Activated CD8-positive, alpha-beta T cell treated with anti-CD3 and anti-CD28 coated beads for 36 hours (primary cell): ENCODE measurements around the gene NCK2. TPM values are rescaled to one million over a fixed set of nuclear protein-coding genes. Genes with fewer than 3 reads are reported as not detected.

Experiments used
- ATAC-seq: fragments of 200-7000 bp; cut with Tn5 transposase; one replicate; pipeline ENCODE4 v1.10.0; 2021; ENCODE audit warnings: mild to moderate bottlenecking, moderate library complexity
- CTCF ChIA-PET: fragments of 350-600 bp; sonication (Branson Sonifier 250); formaldehyde crosslinking; loops from one replicate; lab custom pipeline; 2021; ENCODE audit warnings: antibody characterized with exemption; lab: Charles Lee
- POLR2A ChIA-PET: fragments of 350-600 bp; sonication (Branson Sonifier 250); formaldehyde crosslinking; loops from one replicate; lab custom pipeline; 2021; ENCODE audit warnings: antibody characterized with exemption; lab: Charles Lee
- DNase-seq: peaks from one replicate; pipeline ENCODE4 v3.0.0-alpha.2; 2020
- H3K27ac Mint-ChIP-seq: one replicate; pipeline ENCODE4 v1.8.0; 2021; ENCODE audit warnings: mild to moderate bottlenecking, mixed read lengths
- H3K27me3 Mint-ChIP-seq: one replicate; pipeline ENCODE4 v1.8.0; 2021; ENCODE audit warnings: mixed read lengths
- H3K36me3 Mint-ChIP-seq: one replicate; pipeline ENCODE4 v1.8.0; 2021; ENCODE audit warnings: low read depth, mixed read lengths
- H3K4me1 Mint-ChIP-seq: one replicate; pipeline ENCODE4 v1.8.0; 2021; ENCODE audit warnings: low read depth, mixed read lengths
- H3K4me3 Mint-ChIP-seq: one replicate; pipeline ENCODE4 v1.8.0; 2021; ENCODE audit warnings: mild to moderate bottlenecking, moderate library complexity, mixed read lengths
- H3K9me3 Mint-ChIP-seq: one replicate; pipeline ENCODE4 v1.8.0; 2021; ENCODE audit warnings: mixed read lengths
- CTCF ChIP-seq: fragments of 200-600 bp; IDR thresholded peaks from one replicate; pipeline ENCODE4 v1.8.0; 2022; ENCODE audit warnings: antibody characterized with exemption, mild to moderate bottlenecking
- intact Hi-C: fragments of 100-400 bp; cut with micrococcal nuclease; formaldehyde crosslinking; loops from one replicate; pipeline ENCODE4 v1.10.0; 2022
- total RNA-seq, 2 experiments: library from RNA; stranded (reverse); gene quantifications; one replicate each; pipeline ENCODE4 v1.2.3, GENCODE V29; 2021

The NCK2 gene
- total RNA-seq, 2 experiments from 2014 or later, result 68.3 to 69.7 TPM

- intact Hi-C loops, result no loop called here
- Mint-ChIP-seq H3K36me3 (peaks cover 33% of the 10 kb centered on the region), H3K4me1 (peaks cover 93% of the 10 kb centered on the region), H3K4me3 (no peak overlapping the region), H3K9me3 (no peaks in the 10 kb centered on the region), H3K27ac (peak overlapping the region; percentile 83), H3K27me3 (no peaks in the 10 kb centered on the region)
- CTCF ChIA-PET, result interaction anchor here (1.9 kb wide), 1 partner anchor 10 kb away, joined by 6 read pairs; no protein-coding TSS in a partner anchor
- ATAC-seq (no peak), DNase-seq (no peak)
- no peak for TF ChIP-seq CTCF
- POLR2A ChIA-PET, result interaction anchor here (0.6 to 4.3 kb wide), 8 partner anchors 7 to 110 kb away, joined by 3 to 23 read pairs (median 4); no protein-coding TSS in a partner anchor
Observed at GRCh38 chr2:105779394-105779793, 34.7 kb downstream of the NCK2 start.

DNA sequence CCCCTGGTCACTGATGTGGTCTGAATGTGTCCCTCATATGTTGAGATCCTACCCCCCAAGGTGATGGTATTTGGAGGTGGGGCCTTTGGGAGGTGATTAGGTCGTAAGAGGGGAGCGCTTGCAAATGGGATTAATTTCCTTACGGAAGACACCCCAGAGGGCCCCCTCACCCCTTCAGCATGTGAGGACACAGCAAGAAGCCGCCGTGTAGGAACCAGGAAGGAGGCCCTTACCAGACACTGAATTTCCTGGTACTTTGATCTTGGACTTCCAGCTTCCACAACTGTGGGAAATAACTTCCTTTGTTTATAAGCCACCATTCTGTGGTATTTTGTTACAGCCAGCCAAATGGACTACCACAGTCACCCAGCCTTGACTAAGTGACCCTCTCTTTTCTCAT is 35.9 kb downstream of the NCK2 start:
- Mint-ChIP-seq H3K36me3 (peaks cover 29% of the 10 kb centered on the region), H3K27me3 (no peaks in the 10 kb centered on the region), H3K9me3 (no peaks in the 10 kb centered on the region), H3K4me3 (no peak overlapping the region), H3K27ac (peak overlapping the region; percentile 87), H3K4me1 (peaks cover 90% of the 10 kb centered on the region)
- POLR2A ChIA-PET, result interaction anchor here (1.6 kb wide), 1 partner anchor 12 kb away, joined by 5 read pairs; no protein-coding TSS in a partner anchor
- intact Hi-C loops, result no loop called here
- CTCF ChIA-PET, result no interaction called here
- DNase-seq (no peak), ATAC-seq (no peak)
- TF ChIP-seq CTCF, result no peak

DNA sequence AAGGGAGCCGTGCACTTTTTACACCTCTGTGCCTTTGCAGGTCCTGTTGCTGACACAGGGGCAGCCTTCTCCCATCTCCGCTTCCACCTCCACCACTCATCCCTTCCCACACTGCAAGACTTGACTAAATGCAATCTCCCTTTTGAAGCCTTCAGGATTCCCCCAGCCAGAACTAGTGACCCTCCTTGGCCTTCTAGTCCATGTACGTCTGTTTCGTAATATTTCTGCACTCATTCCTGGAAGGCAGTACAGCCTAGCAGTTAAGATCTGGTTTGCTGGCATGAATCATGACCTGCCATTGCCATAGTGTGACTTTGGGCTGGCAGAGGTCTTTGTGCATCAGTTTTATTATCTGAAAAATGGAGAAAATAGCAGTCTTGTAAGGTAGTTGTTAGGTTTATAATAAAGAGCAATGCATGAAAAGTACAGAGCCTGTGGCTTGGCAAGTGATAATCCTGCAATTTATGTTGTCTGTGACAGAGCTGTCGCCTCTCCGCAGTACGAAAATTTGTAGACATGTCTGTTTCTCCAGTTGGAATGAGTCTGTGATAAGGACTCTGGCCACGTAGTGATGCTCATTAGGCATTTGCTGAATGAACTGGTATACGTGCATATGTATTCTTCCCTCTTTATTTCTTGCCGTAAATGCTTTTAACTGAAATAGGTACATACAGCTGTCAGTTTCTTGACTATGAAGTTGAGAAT is 36.7 kb downstream of the NCK2 start:
- POLR2A ChIA-PET, result interaction anchor here (1.6 to 1.7 kb wide), 2 partner anchors 10 to 11 kb away, joined by 4 to 5 read pairs; no protein-coding TSS in a partner anchor
- intact Hi-C loops, result no loop called here

GRCh38 chr2:105782123-105782522 is 37.4 kb downstream of the NCK2 start:
- Mint-ChIP-seq H3K4me3 (peak overlapping the region; percentile 60), H3K9me3 (no peaks in the 10 kb centered on the region), H3K36me3 (peaks cover 32% of the 10 kb centered on the region), H3K27me3 (no peaks in the 10 kb centered on the region), H3K27ac (peak overlapping the region; percentile 87), H3K4me1 (peaks cover 90% of the 10 kb centered on the region)
- ChIA-PET CTCF (interaction anchor here (0.9 to 2.3 kb wide), 8 partner anchors 10 to 124 kb away, joined by 3 to 9 read pairs (median 3); no protein-coding TSS in a partner anchor), POLR2A (interaction anchor here (1.1 to 2.3 kb wide), 5 partner anchors 10 to 208 kb away, joined by 3 to 7 read pairs (median 5); no protein-coding TSS in a partner anchor)
- intact Hi-C loops, result no loop called here
- TF ChIP-seq CTCF, result peak; percentile 21
- ATAC-seq (no peak), DNase-seq (no peak)

More for the DNA sequence above, 36.7 kb downstream of the NCK2 start:
- CTCF ChIA-PET, result interaction anchor here (1.6 to 2.3 kb wide), 2 partner anchors 10 to 28 kb away, joined by 5 to 9 read pairs; no protein-coding TSS in a partner anchor
- DNase-seq (no peak), ATAC-seq (no peak)
- no peak for TF ChIP-seq CTCF
- Mint-ChIP-seq H3K27ac (peak overlapping the region; percentile 87), H3K27me3 (no peaks in the 10 kb centered on the region), H3K4me3 (no peak overlapping the region), H3K36me3 (peaks cover 33% of the 10 kb centered on the region), H3K4me1 (peaks cover 90% of the 10 kb centered on the region), H3K9me3 (no peaks in the 10 kb centered on the region)

DNA sequence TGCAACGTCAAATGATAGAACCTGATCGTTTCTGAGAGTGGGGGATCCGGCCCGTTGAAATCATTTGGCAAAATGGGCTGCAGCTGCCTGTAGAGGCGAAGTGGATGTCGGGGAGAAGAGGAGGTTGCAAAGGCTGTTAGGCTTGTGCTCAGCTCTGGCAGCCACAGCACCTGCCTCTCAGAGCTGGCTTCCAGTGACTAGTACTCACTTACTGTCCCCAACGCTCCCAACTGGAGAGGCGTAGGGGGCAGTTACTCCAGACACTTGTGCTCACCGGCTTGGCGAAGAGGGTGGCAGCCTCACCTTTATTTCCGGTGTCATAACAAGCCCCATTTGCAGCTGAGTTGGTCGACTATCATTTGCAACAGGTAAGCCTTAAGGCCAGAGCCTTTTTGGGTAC is 37.9 kb downstream of the NCK2 start:
- peak overlapping the region; percentile 87 for H3K27ac Mint-ChIP-seq
- peaks cover 90% of the 10 kb centered on the region for H3K4me1 Mint-ChIP-seq
- ChIA-PET POLR2A (interaction anchor here (0.8 to 2.4 kb wide), 7 partner anchors 9 to 209 kb away, joined by 3 to 11 read pairs (median 4); no protein-coding TSS in a partner anchor), CTCF (interaction anchor here (0.9 to 2.3 kb wide), 14 partner anchors 11 to 304 kb away, joined by 3 to 9 read pairs (median 3); no protein-coding TSS in a partner anchor)
- peak overlapping the region; percentile 60 for H3K4me3 Mint-ChIP-seq
- no peak for TF ChIP-seq CTCF
- H3K9me3 Mint-ChIP-seq, result no peaks in the 10 kb centered on the region
- H3K27me3 Mint-ChIP-seq, result no peaks in the 10 kb centered on the region
- intact Hi-C loops, result no loop called here
- peaks cover 28% of the 10 kb centered on the region for H3K36me3 Mint-ChIP-seq
- ATAC-seq (no peak), DNase-seq (no peak)
